Measurements from ENCODE around the gene MED25.

DNA sequence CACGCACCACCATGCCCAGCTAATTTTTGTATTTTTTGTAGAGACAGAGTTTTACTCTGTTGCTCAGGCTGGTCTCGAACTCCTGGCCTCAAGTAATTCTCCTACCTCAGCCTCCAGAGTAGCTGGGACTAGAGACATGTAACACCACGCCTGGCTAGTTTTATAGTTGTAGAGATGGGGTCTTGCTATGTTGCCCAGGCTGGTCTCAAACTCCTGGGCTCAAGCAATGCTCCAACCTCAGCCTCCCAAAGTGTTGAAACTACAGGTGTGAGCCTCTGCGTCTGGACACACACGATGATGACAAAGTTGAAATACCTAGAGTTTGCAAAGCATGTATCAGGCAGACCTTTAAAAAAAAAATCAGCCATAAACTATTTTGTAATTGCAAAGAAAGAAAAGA is 28.3 kb downstream of the MED25 start:
- TF ChIP-seq, protein P1, sequence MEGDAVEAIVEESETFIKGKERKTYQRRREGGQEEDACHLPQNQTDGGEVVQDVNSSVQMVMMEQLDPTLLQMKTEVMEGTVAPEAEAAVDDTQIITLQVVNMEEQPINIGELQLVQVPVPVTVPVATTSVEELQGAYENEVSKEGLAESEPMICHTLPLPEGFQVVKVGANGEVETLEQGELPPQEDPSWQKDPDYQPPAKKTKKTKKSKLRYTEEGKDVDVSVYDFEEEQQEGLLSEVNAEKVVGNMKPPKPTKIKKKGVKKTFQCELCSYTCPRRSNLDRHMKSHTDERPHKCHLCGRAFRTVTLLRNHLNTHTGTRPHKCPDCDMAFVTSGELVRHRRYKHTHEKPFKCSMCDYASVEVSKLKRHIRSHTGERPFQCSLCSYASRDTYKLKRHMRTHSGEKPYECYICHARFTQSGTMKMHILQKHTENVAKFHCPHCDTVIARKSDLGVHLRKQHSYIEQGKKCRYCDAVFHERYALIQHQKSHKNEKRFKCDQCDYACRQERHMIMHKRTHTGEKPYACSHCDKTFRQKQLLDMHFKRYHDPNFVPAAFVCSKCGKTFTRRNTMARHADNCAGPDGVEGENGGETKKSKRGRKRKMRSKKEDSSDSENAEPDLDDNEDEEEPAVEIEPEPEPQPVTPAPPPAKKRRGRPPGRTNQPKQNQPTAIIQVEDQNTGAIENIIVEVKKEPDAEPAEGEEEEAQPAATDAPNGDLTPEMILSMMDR (IDR thresholded peaks at IDR 0.05): no peak
- TF ChIP-seq POLR2A (IDR thresholded peaks at IDR 0.05): no peak
